DOHH2 (cell line): ENCODE measurements around the gene ZFP92.

ENCODE experiments used
- EZH2phosphoT487 ChIP-seq: fragments of 200-600 bp; sonication (generic); IDR thresholded peaks from 2 replicates; pipeline ENCODE4 v1.6.1; 2017; ENCODE audit warnings: borderline replicate concordance, mild to moderate bottlenecking, antibody characterized with exemption, low read length, moderate library complexity, mixed read lengths
- TF ChIP-seq, protein P1 (sequence below): fragments of 200-600 bp; sonication (generic); IDR thresholded peaks from one replicate; pipeline ENCODE4 v1.5.1; 2014; ENCODE audit warnings: antibody characterized with exemption, mild to moderate bottlenecking, low read depth, low read length; ENCODE audit not compliant: poor library complexity, severe bottlenecking

DNA sequence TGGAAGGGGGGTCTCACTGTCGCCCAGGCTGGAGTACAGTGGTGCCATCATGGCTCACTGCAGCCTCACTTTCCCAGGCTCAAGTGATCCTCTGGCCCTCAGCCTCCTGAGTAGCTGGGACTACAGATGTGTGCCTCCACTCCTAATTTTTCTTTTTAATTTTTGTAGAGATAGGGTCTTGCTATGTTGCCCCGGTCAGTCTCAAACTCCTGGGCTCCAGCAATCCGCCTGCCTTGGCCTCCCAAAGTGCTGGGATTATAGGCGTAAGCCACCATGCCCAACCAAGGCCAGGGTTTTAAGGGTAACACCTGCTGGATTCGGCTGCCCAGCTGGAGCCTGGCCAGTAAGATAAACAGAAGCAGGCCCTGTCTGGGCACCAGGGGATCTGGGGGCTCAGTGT is 31.2 kb downstream of the ZFP92 start:
- TF ChIP-seq, protein P1, sequence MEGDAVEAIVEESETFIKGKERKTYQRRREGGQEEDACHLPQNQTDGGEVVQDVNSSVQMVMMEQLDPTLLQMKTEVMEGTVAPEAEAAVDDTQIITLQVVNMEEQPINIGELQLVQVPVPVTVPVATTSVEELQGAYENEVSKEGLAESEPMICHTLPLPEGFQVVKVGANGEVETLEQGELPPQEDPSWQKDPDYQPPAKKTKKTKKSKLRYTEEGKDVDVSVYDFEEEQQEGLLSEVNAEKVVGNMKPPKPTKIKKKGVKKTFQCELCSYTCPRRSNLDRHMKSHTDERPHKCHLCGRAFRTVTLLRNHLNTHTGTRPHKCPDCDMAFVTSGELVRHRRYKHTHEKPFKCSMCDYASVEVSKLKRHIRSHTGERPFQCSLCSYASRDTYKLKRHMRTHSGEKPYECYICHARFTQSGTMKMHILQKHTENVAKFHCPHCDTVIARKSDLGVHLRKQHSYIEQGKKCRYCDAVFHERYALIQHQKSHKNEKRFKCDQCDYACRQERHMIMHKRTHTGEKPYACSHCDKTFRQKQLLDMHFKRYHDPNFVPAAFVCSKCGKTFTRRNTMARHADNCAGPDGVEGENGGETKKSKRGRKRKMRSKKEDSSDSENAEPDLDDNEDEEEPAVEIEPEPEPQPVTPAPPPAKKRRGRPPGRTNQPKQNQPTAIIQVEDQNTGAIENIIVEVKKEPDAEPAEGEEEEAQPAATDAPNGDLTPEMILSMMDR, result no peak
- TF ChIP-seq EZH2phosphoT487, result no peak
